ENCODE results near the gene NACC2.

NACC2 gene

GRCh38 chr9:136057236-136058081 is 37.6 kb downstream of the NACC2 start:
- Histone ChIP-seq H3K27me3 (replicated peaks; ENCODE audit: control insufficient read depth, insufficient read depth, low read length) (peaks cover 1% of the 10 kb centered on the region), H3K36me3 (ENCODE audit: control insufficient read depth, insufficient read depth, low read length) (no peaks in the 10 kb centered on the region), H3K4me3 (replicated peaks; ENCODE audit: low read depth, low read length) (no peak overlapping the region)
- DNase-seq (ENCODE audit: extremely low read depth, insufficient read length), result peak; percentile 1
- no peak for TF ChIP-seq CTCF (IDR thresholded peaks at IDR 0.05; ENCODE audit: insufficient read depth, low read length, poor library complexity, severe bottlenecking)

GRCh38 chr9:136056546-136057235 is 38.4 kb downstream of the NACC2 start:
- no peak for TF ChIP-seq CTCF (IDR thresholded peaks at IDR 0.05; ENCODE audit: insufficient read depth, low read length, poor library complexity, severe bottlenecking)
- peak; percentile 0 for DNase-seq (ENCODE audit: extremely low read depth, insufficient read length)
- peaks cover 1% of the 10 kb centered on the region for H3K27me3 ChIP-seq (replicated peaks; ENCODE audit: control insufficient read depth, insufficient read depth, low read length)
- no peak overlapping the region for H3K4me3 ChIP-seq (replicated peaks; ENCODE audit: low read depth, low read length)
- no peaks in the 10 kb centered on the region for H3K36me3 ChIP-seq (ENCODE audit: control insufficient read depth, insufficient read depth, low read length)

- TF ChIP-seq CTCF (IDR thresholded peaks at IDR 0.05; ENCODE audit: insufficient read depth, low read length, poor library complexity, severe bottlenecking), result no peak
- DNase-seq (ENCODE audit: extremely low read depth, insufficient read length), result peak; percentile 1
- Histone ChIP-seq H3K36me3 (ENCODE audit: control insufficient read depth, insufficient read depth, low read length) (no peaks in the 10 kb centered on the region), H3K27me3 (replicated peaks; ENCODE audit: control insufficient read depth, insufficient read depth, low read length) (peaks cover 1% of the 10 kb centered on the region), H3K4me3 (replicated peaks; ENCODE audit: low read depth, low read length) (no peak overlapping the region)
Measured at GRCh38 chr9:136055715-136056545, 39.2 kb downstream of the NACC2 start.

DNA sequence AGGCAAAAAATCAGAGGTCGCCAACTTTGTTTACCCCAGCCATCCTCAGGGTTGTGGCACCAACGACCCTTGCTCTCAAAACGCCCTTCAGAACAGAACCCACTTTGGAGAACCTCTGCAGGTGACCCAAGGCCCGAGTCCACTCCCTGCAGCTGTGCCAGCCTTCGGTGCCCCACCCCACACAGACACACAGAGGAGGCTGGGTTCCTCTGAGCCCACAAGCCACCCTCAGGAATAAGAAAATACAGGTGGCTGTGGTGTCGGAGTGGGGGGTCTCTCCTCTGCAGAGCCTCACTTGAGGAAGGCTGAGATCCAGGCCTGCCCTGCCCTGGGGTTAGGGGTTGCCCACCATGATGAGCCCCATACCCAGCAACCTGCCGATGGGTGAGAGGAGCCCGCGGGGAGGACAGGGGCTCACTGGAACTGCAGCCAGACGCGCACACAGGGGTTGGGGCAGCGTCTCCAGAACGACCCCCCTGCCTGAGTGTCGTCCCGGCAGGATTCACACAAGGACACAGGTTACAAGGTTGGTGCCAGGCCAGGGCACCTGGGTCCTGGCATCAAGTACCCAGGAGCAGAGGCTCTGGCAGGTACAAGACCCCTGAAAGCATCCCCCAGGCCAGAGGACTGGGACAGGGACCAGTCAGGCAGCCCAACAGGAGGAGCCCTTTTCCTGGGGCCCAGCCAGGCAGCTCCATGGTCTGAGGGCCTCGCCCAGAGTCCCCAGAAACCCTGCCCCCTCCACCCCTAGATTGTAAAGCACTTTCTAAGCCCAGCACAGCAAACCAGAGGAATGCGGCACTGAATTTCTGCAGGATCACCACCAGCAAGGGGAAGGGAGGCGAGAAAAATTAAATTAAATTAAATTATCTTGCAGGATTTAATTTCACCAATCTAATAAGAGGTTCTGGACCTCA is 40.0 kb downstream of the NACC2 start:
- Histone ChIP-seq H3K4me3 (replicated peaks; ENCODE audit: low read depth, low read length) (no peak overlapping the region), H3K36me3 (ENCODE audit: control insufficient read depth, insufficient read depth, low read length) (no peaks in the 10 kb centered on the region), H3K27me3 (replicated peaks; ENCODE audit: control insufficient read depth, insufficient read depth, low read length) (peaks cover 1% of the 10 kb centered on the region)
- no peak for DNase-seq (ENCODE audit: extremely low read depth, insufficient read length)
- TF ChIP-seq CTCF (IDR thresholded peaks at IDR 0.05; ENCODE audit: insufficient read depth, low read length, poor library complexity, severe bottlenecking), result no peak

- Histone ChIP-seq H3K27me3 (replicated peaks; ENCODE audit: control insufficient read depth, insufficient read depth, low read length) (peaks cover 1% of the 10 kb centered on the region), H3K36me3 (ENCODE audit: control insufficient read depth, insufficient read depth, low read length) (no peaks in the 10 kb centered on the region), H3K4me3 (replicated peaks; ENCODE audit: low read depth, low read length) (no peak overlapping the region)
- no peak for DNase-seq (ENCODE audit: extremely low read depth, insufficient read length)
- TF ChIP-seq CTCF (IDR thresholded peaks at IDR 0.05; ENCODE audit: insufficient read depth, low read length, poor library complexity, severe bottlenecking), result no peak
Measured at GRCh38 chr9:136054146-136054545, 40.9 kb downstream of the NACC2 start.

All from GM06990 (cell line).